Fibroblast of skin of left biceps (primary cell): ENCODE data around the gene SLC9C2.
A peak's percentile ranks its signal among the peaks of the same experiment; 100 is the strongest.
"Not testable (repeated sequence)": the region's sequence is repeated elsewhere in the genome, so short reads cannot be mapped to it uniquely, and the experiment has no call there.

ENCODE experiments used
- DNase-seq, 2 experiments: peaks; one replicate each; pipeline ENCODE4 v3.0.0-alpha.2; 2013; ENCODE audit warnings: low read depth in 2 of 2

Gene SLC9C2

GRCh38 chr1:173482683-173483082, 120.2 kb downstream of the SLC9C2 start:
- DNase-seq, result no peak

GRCh38 chr1:173481195-173481772, 121.6 kb downstream of the SLC9C2 start:
- DNase-seq, result no peak

GRCh38 chr1:173479649-173480048, 123.2 kb downstream of the SLC9C2 start:
- no peak for DNase-seq

- no peak for DNase-seq
Observed at GRCh38 chr1:173478094-173478674, 124.7 kb downstream of the SLC9C2 start.

GRCh38 chr1:173477286-173478093, 125.4 kb downstream of the SLC9C2 start, which contains the start of gene PRDX6:
PRDX6 (plus strand) TSS chr1:173477335; CDS start chr1:173477398, 63 bp downstream.
- peak in 1 of 2 experiments; percentile 59 for DNase-seq

GRCh38 chr1:173476665-173477285, 126.1 kb downstream of the SLC9C2 start:
- DNase-seq, result peak; percentile 54 to 55

- DNase-seq, result no peak
Observed at GRCh38 chr1:173476197-173476664, 126.6 kb downstream of the SLC9C2 start.

- no peak for DNase-seq
Observed at GRCh38 chr1:173475564-173476196, 127.2 kb downstream of the SLC9C2 start.

- DNase-seq, result not testable (repeated sequence)
Observed at GRCh38 chr1:173474780-173475421, 128.0 kb downstream of the SLC9C2 start.

GRCh38 chr1:173474097-173474779, 128.6 kb downstream of the SLC9C2 start:
- DNase-seq, result no peak

- DNase-seq, result no peak
Observed at GRCh38 chr1:173473599-173474011, 129.3 kb downstream of the SLC9C2 start.

- DNase-seq, result no peak
Observed at GRCh38 chr1:173470608-173471007, 132.3 kb downstream of the SLC9C2 start.

GRCh38 chr1:173469656-173470055, 133.2 kb downstream of the SLC9C2 start:
- no peak for DNase-seq

- DNase-seq, result no peak
Observed at GRCh38 chr1:173467426-173467825, 135.4 kb downstream of the SLC9C2 start.

GRCh38 chr1:173464185-173464584, 138.7 kb downstream of the SLC9C2 start:
- not testable (repeated sequence) for DNase-seq

- DNase-seq, result not testable (repeated sequence)
Observed at GRCh38 chr1:173462666-173463065, 140.2 kb downstream of the SLC9C2 start.

GRCh38 chr1:173459885-173460284, 143.0 kb downstream of the SLC9C2 start:
- DNase-seq, result no peak

GRCh38 chr1:173454966-173455524, 147.8 kb downstream of the SLC9C2 start:
- DNase-seq, result no peak

GRCh38 chr1:173453982-173454381, 148.9 kb downstream of the SLC9C2 start:
- DNase-seq, result no peak

- no peak for DNase-seq
Observed at GRCh38 chr1:173451981-173452380, 150.9 kb downstream of the SLC9C2 start.
